ENCODE results near the gene FAHD1. TPM values are rescaled to one million over a fixed set of nuclear protein-coding genes. Genes with fewer than 3 reads are reported as not detected.

Gene FAHD1
- total RNA-seq, 1 experiment from 2014 or later, result 23.8 TPM

Other genes starting within 250 kb of the FAHD1 start
- 8.4 and 12.2 TPM in 2 replicates for gene IFT140, start 215.1 kb upstream of the FAHD1 start, total RNA-seq (2014; rRNA removed; shearing (Covaris generic))
- 2.4 and 3.1 TPM in 2 replicates for gene CRAMP1, start 214.8 kb upstream of the FAHD1 start, total RNA-seq (2014; rRNA removed; shearing (Covaris generic))
- gene JPT2, start 148.9 kb upstream of the FAHD1 start, total RNA-seq (2014; rRNA removed; shearing (Covaris generic)), result 54.4 and 71.2 TPM in 2 replicates
- gene MAPK8IP3, start 121.0 kb upstream of the FAHD1 start, total RNA-seq (2014; rRNA removed; shearing (Covaris generic)), result 2.6 and 4.4 TPM in 2 replicates
- 0.50 TPM in 1 of 2 replicates, not detected in the other for gene NME3, start 55.7 kb upstream of the FAHD1 start, total RNA-seq (2014; rRNA removed; shearing (Covaris generic))
- 0.90 and 1.2 TPM in 2 replicates for gene EME2, start 54.4 kb upstream of the FAHD1 start, total RNA-seq (2014; rRNA removed; shearing (Covaris generic))
- 114 and 125 TPM in 2 replicates for gene MRPS34, start 54.1 kb upstream of the FAHD1 start, total RNA-seq (2014; rRNA removed; shearing (Covaris generic))
- gene SPSB3, start 44.6 kb upstream of the FAHD1 start, total RNA-seq (2014; rRNA removed; shearing (Covaris generic)), result 20.1 and 23.9 TPM in 2 replicates
- gene NUBP2, start 44.2 kb upstream of the FAHD1 start, total RNA-seq (2014; rRNA removed; shearing (Covaris generic)), result 38.9 and 112 TPM in 2 replicates
- not detected in 2 replicates for gene IGFALS, start 33.5 kb upstream of the FAHD1 start, total RNA-seq (2014; rRNA removed; shearing (Covaris generic))
- 18.4 and 31.3 TPM in 2 replicates for gene HAGH, start 381 bp upstream of the FAHD1 start, total RNA-seq (2014; rRNA removed; shearing (Covaris generic))
- gene MEIOB, start 45.0 kb downstream of the FAHD1 start, total RNA-seq (2014; rRNA removed; shearing (Covaris generic)), result 2.8 and 9.0 TPM in 2 replicates
- not detected in 2 replicates for gene HS3ST6, start 91.2 kb downstream of the FAHD1 start, total RNA-seq (2014; rRNA removed; shearing (Covaris generic))
- 25.3 and 32.7 TPM in 2 replicates for gene MSRB1, start 116.0 kb downstream of the FAHD1 start, total RNA-seq (2014; rRNA removed; shearing (Covaris generic))
- not detected in 2 replicates for gene RPL3L, start 127.5 kb downstream of the FAHD1 start, total RNA-seq (2014; rRNA removed; shearing (Covaris generic))
- gene NDUFB10, start 132.3 kb downstream of the FAHD1 start, total RNA-seq (2014; rRNA removed; shearing (Covaris generic)), result 360 and 447 TPM in 2 replicates
- 2,920 and 3,088 TPM in 2 replicates for gene RPS2, start 137.6 kb downstream of the FAHD1 start, total RNA-seq (2014; rRNA removed; shearing (Covaris generic))
- not detected in 2 replicates for gene RNF151, start 139.7 kb downstream of the FAHD1 start, total RNA-seq (2014; rRNA removed; shearing (Covaris generic))
- gene TBL3, start 144.8 kb downstream of the FAHD1 start, total RNA-seq (2014; rRNA removed; shearing (Covaris generic)), result 50.8 and 55.9 TPM in 2 replicates
- not detected in 2 replicates for gene NOXO1, start 154.3 kb downstream of the FAHD1 start, total RNA-seq (2014; rRNA removed; shearing (Covaris generic))
- 13.4 and 15.1 TPM in 2 replicates for gene GFER, start 157.0 kb downstream of the FAHD1 start, total RNA-seq (2014; rRNA removed; shearing (Covaris generic))
- 3.4 and 7.7 TPM in 2 replicates for gene SYNGR3, start 162.8 kb downstream of the FAHD1 start, total RNA-seq (2014; rRNA removed; shearing (Covaris generic))
- 5.5 and 10.4 TPM in 2 replicates for gene ZNF598, start 182.6 kb downstream of the FAHD1 start, total RNA-seq (2014; rRNA removed; shearing (Covaris generic))
- gene NPW, start 192.6 kb downstream of the FAHD1 start, total RNA-seq (2014; rRNA removed; shearing (Covaris generic)), result 2.7 TPM in 1 of 2 replicates, not detected in the other
- 33.1 and 33.7 TPM in 2 replicates for gene NHERF2, start 199.7 kb downstream of the FAHD1 start, total RNA-seq (2014; rRNA removed; shearing (Covaris generic))
- 28.2 and 42.3 TPM in 2 replicates for gene NTHL1, start 220.6 kb downstream of the FAHD1 start, total RNA-seq (2014; rRNA removed; shearing (Covaris generic))
- 11.0 and 15.6 TPM in 2 replicates for gene TSC2, start 220.8 kb downstream of the FAHD1 start, total RNA-seq (2014; rRNA removed; shearing (Covaris generic))

Measured in H4 (cell line).